ENCODE measurements around the gene MNAT1. TPM values are rescaled to one million over a fixed set of nuclear protein-coding genes. Genes with fewer than 3 reads are reported as not detected.

Gene MNAT1
- polyA plus RNA-seq, 3 donors: 4.1 to 5.8 (median 4.5) TPM

- Histone ChIP-seq H4K20me1 (ENCODE audit: insufficient read depth, low read length) (no peaks in the 10 kb centered on the region), H2AFZ (ENCODE audit: insufficient read depth, low read depth, low read length, poor library complexity, severe bottlenecking) (no peak overlapping the region), H3K4me1 (ENCODE audit: control insufficient read depth in 1 of 2, insufficient read depth in 2 of 2, low read length in 2 of 2) (no peaks in the 10 kb centered on the region), H3K4me2 (replicated peaks; ENCODE audit: extremely low read depth, low read length, poor library complexity, severe bottlenecking) (no peak overlapping the region), H3K27ac (ENCODE audit: low read depth in 1 of 2, low read length in 2 of 2) (no peak overlapping the region), H3K4me3 (replicated peaks in 1 of 3; ENCODE audit: low read depth in 2 of 3, low read length in 3 of 3) (no peak overlapping the region), H3K9me3 (replicated peaks in 1 of 2; ENCODE audit: control insufficient read depth in 1 of 2, insufficient read depth in 1 of 2, low read length in 2 of 2) (no peaks in the 10 kb centered on the region), H3K9ac (ENCODE audit: insufficient read depth, low read length, poor library complexity, severe bottlenecking) (no peak overlapping the region), H3K79me2 (ENCODE audit: insufficient read depth, low read length) (no peaks in the 10 kb centered on the region), H3K36me3 (replicated peaks in 1 of 2; ENCODE audit: control insufficient read depth in 1 of 2, insufficient read depth in 2 of 2, low read length in 2 of 2) (no peaks in the 10 kb centered on the region), H3K27me3 (ENCODE audit: control insufficient read depth in 2 of 2, insufficient read depth in 2 of 2, low read length in 2 of 2) (no peaks in the 10 kb centered on the region)
- no CpG with 5 or more reads among the region's 2 CpGs for WGBS (ENCODE audit: insufficient coverage)
- Mint-ChIP-seq H3K4me1 (no peaks in the 10 kb centered on the region), H3K27me3 (ENCODE audit: low read depth in 3 of 3) (no peaks in the 10 kb centered on the region), H3K27ac (no peak overlapping the region), H3K9me3 (peaks cover 0 to 6% (median 0%) of the 10 kb centered on the region in 7 donors), H3K36me3 (peaks cover 7 to 9% of the 10 kb centered on the region in 2 donors), H3K4me3 (no peak overlapping the region)
- intact Hi-C loops (cut with micrococcal nuclease): no loop called here
- no peak for DNase-seq
- TF ChIP-seq CTCF (IDR thresholded peaks at IDR 0.05): no peak
Measured at GRCh38 chr14:60922050-60922449, 187.5 kb downstream of the MNAT1 start.

GRCh38 chr14:60925286-60925685 lies 190.7 kb downstream of the MNAT1 start:
- intact Hi-C loops (cut with micrococcal nuclease): no loop called here
- no peak overlapping the region for H3K27ac Mint-ChIP-seq

More at GRCh38 chr14:60925286-60925685, 190.7 kb downstream of the MNAT1 start:
- Mint-ChIP-seq H3K4me1 (no peaks in the 10 kb centered on the region), H3K4me3 (no peak overlapping the region), H3K36me3 (peaks cover 0 to 2% of the 10 kb centered on the region in 2 donors), H3K9me3 (no peaks in the 10 kb centered on the region), H3K27me3 (ENCODE audit: low read depth in 3 of 3) (no peaks in the 10 kb centered on the region)
- H3K4me3 ChIP-seq (replicated peaks in 1 of 3; ENCODE audit: low read depth in 2 of 3, low read length in 3 of 3): no peak overlapping the region
- H3K9ac ChIP-seq (ENCODE audit: insufficient read depth, low read length, poor library complexity, severe bottlenecking): no peak overlapping the region
- no peaks in the 10 kb centered on the region for H3K27me3 ChIP-seq (ENCODE audit: control insufficient read depth in 2 of 2, insufficient read depth in 2 of 2, low read length in 2 of 2)
- no peak for TF ChIP-seq CTCF (IDR thresholded peaks at IDR 0.05)
- no peaks in the 10 kb centered on the region for H4K20me1 ChIP-seq (ENCODE audit: insufficient read depth, low read length)
- H3K4me2 ChIP-seq (replicated peaks; ENCODE audit: extremely low read depth, low read length, poor library complexity, severe bottlenecking): no peak overlapping the region
- no peak overlapping the region for H3K27ac ChIP-seq (ENCODE audit: low read depth in 1 of 2, low read length in 2 of 2)
- H3K9me3 ChIP-seq (replicated peaks in 1 of 2; ENCODE audit: control insufficient read depth in 1 of 2, insufficient read depth in 1 of 2, low read length in 2 of 2): no peaks in the 10 kb centered on the region
- WGBS (ENCODE audit: insufficient coverage): no CpG with 5 or more reads among the region's 1 CpG
- no peak for DNase-seq
- no peaks in the 10 kb centered on the region for H3K4me1 ChIP-seq (ENCODE audit: control insufficient read depth in 1 of 2, insufficient read depth in 2 of 2, low read length in 2 of 2)
- H2AFZ ChIP-seq (ENCODE audit: insufficient read depth, low read depth, low read length, poor library complexity, severe bottlenecking): no peak overlapping the region
- H3K79me2 ChIP-seq (ENCODE audit: insufficient read depth, low read length): no peaks in the 10 kb centered on the region
- H3K36me3 ChIP-seq (replicated peaks in 1 of 2; ENCODE audit: control insufficient read depth in 1 of 2, insufficient read depth in 2 of 2, low read length in 2 of 2): no peaks in the 10 kb centered on the region

Data from CD14-positive monocyte (primary cell).